Stomach (tissue), 4 donors: ENCODE data around the gene WIPF1.

ENCODE experiments used
- EP300 ChIP-seq: sonication (generic); formaldehyde crosslinking; IDR thresholded peaks from one replicate; pipeline ENCODE4 v1.6.1; 2017; ENCODE audit warnings: antibody characterized with exemption
- POLR2A ChIP-seq, 4 donors: fragments of 450-650 bp; IDR thresholded peaks; one replicate each; pipeline ENCODE4 v1.6.1; 2016; ENCODE audit warnings: antibody characterized with exemption in 4 of 4, control low read depth in 2 of 4, mild to moderate bottlenecking in 1 of 4, moderate library complexity in 1 of 4
- POLR2AphosphoS5 ChIP-seq, 3 donors: sonication (generic); formaldehyde crosslinking; IDR thresholded peaks; one replicate each; pipeline ENCODE4 v1.6.1; 2016; ENCODE audit warnings: antibody characterized with exemption in 3 of 3

- TF ChIP-seq EP300 (no peak), POLR2AphosphoS5 (IDR thresholded peaks at IDR 0.05) (no peak), POLR2A (IDR thresholded peaks at IDR 0.05) (no peak)
Observed at GRCh38 chr2:174544802-174545201, 52.8 kb downstream of the WIPF1 start.
